GM23248 (cell line): Measurements from ENCODE around the gene ARHGAP10. TPM values are rescaled to one million over a fixed set of nuclear protein-coding genes. Genes with fewer than 3 reads are reported as not detected.
A peak's percentile ranks its signal among the peaks of the same experiment; 100 is the strongest.

Experiments used
- DNase-seq: peaks from one replicate; pipeline ENCODE4 v3.0.0-alpha.2; 2015
- H2AFZ ChIP-seq: fragments of 200-600 bp; sonication (generic); 2 replicates; pipeline ENCODE4 v1.6.1; 2016; ENCODE audit warnings: antibody characterized with exemption
- H3F3A ChIP-seq: fragments of 200-600 bp; sonication (generic); 2 replicates; pipeline ENCODE4 v1.6.1; 2016; ENCODE audit warnings: mild to moderate bottlenecking, antibody characterized with exemption, mixed run types; ENCODE audit not compliant: insufficient read depth
- H3K27ac ChIP-seq: fragments of 200-600 bp; sonication (generic); 2 replicates; pipeline ENCODE4 v1.5.1; 2016; ENCODE audit warnings: mild to moderate bottlenecking
- H3K27me3 ChIP-seq: fragments of 200-600 bp; sonication (generic); replicated peaks from 2 replicates; pipeline ENCODE4 v1.6.1; 2016; ENCODE audit warnings: mild to moderate bottlenecking; ENCODE audit not compliant: insufficient read depth
- H3K36me3 ChIP-seq: fragments of 200-600 bp; sonication (generic); 2 replicates; pipeline ENCODE4 v1.6.1; 2016; ENCODE audit warnings: low read depth, mild to moderate bottlenecking
- H3K4me1 ChIP-seq: fragments of 200-600 bp; sonication (generic); 2 replicates; pipeline ENCODE4 v1.6.1; 2016; ENCODE audit warnings: mild to moderate bottlenecking; ENCODE audit not compliant: insufficient read depth
- H3K4me2 ChIP-seq: fragments of 200-600 bp; sonication (generic); one replicate; pipeline ENCODE4 v1.6.1; 2016; ENCODE audit warnings: mild to moderate bottlenecking; ENCODE audit not compliant: unreplicated experiment
- H3K4me3 ChIP-seq: fragments of 200-600 bp; sonication (generic); 2 replicates; pipeline ENCODE4 v1.5.1; 2016; ENCODE audit warnings: mild to moderate bottlenecking
- H3K79me2 ChIP-seq: fragments of 200-600 bp; sonication (generic); 2 replicates; pipeline ENCODE4 v1.6.1; 2016; ENCODE audit warnings: mild to moderate bottlenecking; ENCODE audit not compliant: insufficient read depth
- H3K9ac ChIP-seq: fragments of 200-600 bp; sonication (generic); 2 replicates; pipeline ENCODE4 v1.6.1; 2016; ENCODE audit warnings: mild to moderate bottlenecking
- H3K9me2 ChIP-seq: fragments of 200-600 bp; sonication (generic); 2 replicates; pipeline ENCODE4 v1.6.1; 2016; ENCODE audit warnings: mixed run types, mild to moderate bottlenecking, moderate library complexity; ENCODE audit not compliant: insufficient read depth
- H3K9me3 ChIP-seq: fragments of 200-600 bp; sonication (generic); one replicate; pipeline ENCODE4 v1.6.1; 2017; ENCODE audit warnings: low read depth
- H4K20me1 ChIP-seq: fragments of 200-600 bp; sonication (generic); 2 replicates; pipeline ENCODE4 v1.6.0; 2016; ENCODE audit not compliant: insufficient read depth
- EZH2 ChIP-seq: fragments of 200-600 bp; sonication (generic); IDR thresholded peaks from 2 replicates; pipeline ENCODE4 v1.6.1; 2018; ENCODE audit warnings: antibody characterized with exemption, mild to moderate bottlenecking; ENCODE audit not compliant: insufficient read depth, poor library complexity, severe bottlenecking
- EZH2phosphoT487 ChIP-seq: fragments of 200-600 bp; sonication (generic); IDR thresholded peaks from 2 replicates; pipeline ENCODE4 v1.6.1; 2018; ENCODE audit warnings: antibody characterized with exemption, moderate library complexity, mild to moderate bottlenecking, low read depth; ENCODE audit not compliant: insufficient read depth
- WGBS, 2 experiments: methylation state at CpG; one replicate each; pipeline ENCODE4 v1.1.6; 2015 to 2017; ENCODE audit warnings: low lambda C conversion rate in 2 of 2, low coverage in 1 of 2; ENCODE audit errors: missing lambda C conversion rate in 2 of 2; 5-methylcytosine and 5-hydroxymethylcytosine counted together
- in situ Hi-C: fragments of 300-500 bp; cut with MboI; formaldehyde crosslinking; loops from 2 replicates; pipeline ENCODE4 v1.15.0; 2020
- polyA plus RNA-seq: library from polyadenylated mRNA; unstranded; fragments of >200 nt; fragmentation: Nextera tagmentation; extraction: Ambion mirVana; gene quantifications from 2 replicates; pipeline ENCODE4 v1.2.1, GENCODE V29; 2016
- total RNA-seq: library from RNA; depleted of rRNA; stranded (reverse); fragments of >200 nt; shearing (Covaris generic); gene quantifications from 2 replicates; pipeline ENCODE4 v1.2.3, GENCODE V29; 2014

ARHGAP10 gene
- total and polyA plus RNA-seq, 2 experiments from 2014 or later = 19.5 to 24.8 TPM

DNA sequence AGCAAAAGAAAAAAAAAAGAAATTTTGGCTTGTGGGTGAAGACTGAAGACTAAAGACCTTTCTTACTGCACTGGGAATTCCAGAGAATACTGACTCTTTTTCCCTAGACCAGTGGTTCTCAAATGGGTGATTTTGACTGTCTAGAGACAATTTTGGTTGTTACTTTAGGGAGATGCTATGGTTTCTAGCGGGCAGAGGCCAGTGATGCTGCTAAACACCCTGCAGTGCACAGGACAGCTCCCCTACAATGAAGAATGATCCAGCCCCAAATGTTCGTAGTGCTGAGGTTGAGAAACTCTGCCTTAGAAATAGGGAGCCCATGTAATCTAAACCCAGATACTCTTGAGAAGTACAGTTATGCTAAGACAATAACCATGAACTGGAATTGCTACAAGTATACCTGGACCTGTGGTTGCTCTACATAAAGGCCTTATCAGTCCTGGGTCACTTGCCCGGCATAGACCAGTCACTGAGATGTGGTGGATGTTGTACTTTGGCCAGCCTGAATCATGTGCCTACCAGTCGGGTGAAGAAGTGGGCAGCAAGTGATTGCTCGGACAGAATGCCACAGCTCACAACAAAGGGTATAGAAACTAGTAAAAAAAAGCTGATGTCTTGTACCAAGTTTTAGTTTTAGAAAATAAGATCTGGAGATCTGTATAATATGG, 16.0 kb downstream of the ARHGAP10 start:
- peaks cover 5% of the 10 kb centered on the region for H3F3A ChIP-seq
- no peak for TF ChIP-seq EZH2
- no peak for TF ChIP-seq EZH2phosphoT487
- in situ Hi-C loops = no loop called here
- H3K4me1 ChIP-seq = 0 out of 2 replicates have a peak, but pooled peaks cover under 1% of the 10 kb centered on the region
- H2AFZ ChIP-seq = no peak overlapping the region
- no peak overlapping the region for H3K4me3 ChIP-seq
- no peak overlapping the region for H3K9ac ChIP-seq
- no peak overlapping the region for H3K27ac ChIP-seq
- 90 to 91% methylated on average over 5 of the region's 5 CpGs for WGBS, 2 experiments
- H3K4me2 ChIP-seq = no peak overlapping the region
- no peaks in the 10 kb centered on the region for H3K9me3 ChIP-seq
- no peaks in the 10 kb centered on the region for H3K9me2 ChIP-seq
- H4K20me1 ChIP-seq = peaks cover 6% of the 10 kb centered on the region; the same call in 1 of the 2 replicates
- no peak for DNase-seq
- H3K79me2 ChIP-seq = peaks cover 100% of the 10 kb centered on the region
- no peaks in the 10 kb centered on the region for H3K36me3 ChIP-seq
- H3K27me3 ChIP-seq = no peaks in the 10 kb centered on the region

DNA sequence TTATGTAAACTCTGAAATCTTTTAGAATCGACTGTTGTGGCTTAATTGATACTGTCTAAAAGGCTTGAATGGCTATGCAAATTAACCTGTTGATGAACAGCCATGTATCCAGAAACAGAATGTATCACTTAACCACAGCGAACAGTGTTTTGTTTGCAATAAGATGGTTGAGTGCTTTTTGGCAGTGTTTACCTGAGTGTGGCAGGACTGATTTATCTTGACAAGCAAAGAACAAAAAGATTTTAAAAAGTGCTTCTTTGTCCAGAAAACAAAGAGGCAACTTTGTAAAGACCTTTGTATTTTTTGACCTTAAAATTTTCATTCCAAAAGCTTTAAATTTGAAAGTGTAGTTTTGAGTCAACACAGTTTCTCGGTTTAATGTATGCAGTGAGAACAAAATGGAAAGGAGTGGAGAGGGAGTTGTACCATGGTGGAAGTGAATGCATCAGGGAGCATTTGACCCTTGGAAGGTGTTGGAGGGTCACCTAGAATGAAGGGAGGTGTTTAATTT, 18.0 kb downstream of the ARHGAP10 start:
- H3K4me2 ChIP-seq = no peak overlapping the region
- H3K27ac ChIP-seq = no peak overlapping the region
- no peaks in the 10 kb centered on the region for H3K27me3 ChIP-seq
- H3K9ac ChIP-seq = no peak overlapping the region
- H4K20me1 ChIP-seq = no peaks in the 10 kb centered on the region; the same call in 1 of the 2 replicates
- in situ Hi-C loops = no loop called here
- no peak overlapping the region for H2AFZ ChIP-seq
- peaks cover 98% of the 10 kb centered on the region for H3K79me2 ChIP-seq
- H3K4me3 ChIP-seq = no peak overlapping the region
- TF ChIP-seq EZH2phosphoT487 (no peak), EZH2 (no peak)
- peaks cover 20% of the 10 kb centered on the region for H3K4me1 ChIP-seq
- peaks cover 21% of the 10 kb centered on the region for H3F3A ChIP-seq
- H3K9me3 ChIP-seq = no peaks in the 10 kb centered on the region
- DNase-seq = no peak
- no peaks in the 10 kb centered on the region for H3K36me3 ChIP-seq
- H3K9me2 ChIP-seq = no peaks in the 10 kb centered on the region
- 65 to 68% methylated on average over 3 of the region's 3 CpGs for WGBS, 2 experiments

DNA sequence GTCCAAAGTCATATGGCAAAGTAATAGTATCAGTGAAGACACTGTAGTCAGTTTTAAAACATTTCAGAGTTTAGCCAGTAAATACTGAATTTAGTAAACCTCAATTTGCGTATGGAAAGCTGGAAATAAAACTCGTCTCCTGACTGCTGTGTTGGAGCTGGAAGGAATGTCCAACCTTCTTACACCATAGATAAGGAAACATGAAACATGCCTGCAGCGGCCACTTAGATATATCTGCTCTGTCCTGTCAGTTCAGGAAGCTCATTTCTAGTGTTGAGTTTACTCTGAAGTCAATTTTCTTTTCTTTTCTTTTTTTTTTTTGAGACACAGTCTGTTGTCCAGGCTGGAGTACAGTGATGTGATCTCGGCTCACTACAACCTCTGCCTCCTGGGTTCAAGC, 21.2 kb downstream of the ARHGAP10 start:
- peaks cover 98% of the 10 kb centered on the region for H3K79me2 ChIP-seq

DNA sequence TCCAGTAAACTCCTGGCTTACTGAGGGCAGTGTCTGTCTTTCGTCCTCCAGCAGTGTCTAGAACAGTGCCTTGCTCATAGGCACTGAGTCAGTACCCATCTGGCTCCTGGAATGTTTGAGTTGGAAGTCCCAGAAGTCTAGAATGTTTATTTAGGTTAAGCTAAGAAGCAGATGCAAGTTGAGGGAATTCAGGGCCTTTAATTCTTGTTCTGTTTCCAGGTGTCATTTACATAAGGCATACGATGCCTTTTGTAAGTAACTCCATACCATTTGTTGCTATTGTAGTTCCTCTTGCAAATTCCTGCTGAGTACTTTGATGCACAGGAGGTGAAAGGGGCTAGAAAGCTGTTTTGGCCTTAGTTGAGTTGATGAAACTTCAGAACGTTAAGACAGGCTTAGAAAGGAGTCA, 22.2 kb downstream of the ARHGAP10 start:
- WGBS, 2 experiments = 24 to 28% methylated on average over 3 of the region's 3 CpGs
- Histone ChIP-seq H3K79me2 (peaks cover 98% of the 10 kb centered on the region), H3K36me3 (no peaks in the 10 kb centered on the region), H3F3A (peaks cover 49% of the 10 kb centered on the region), H3K9ac (peak overlapping the region; percentile 22; the same call in 1 of the 2 replicates), H3K9me2 (no peaks in the 10 kb centered on the region), H3K9me3 (no peaks in the 10 kb centered on the region), H4K20me1 (no peaks in the 10 kb centered on the region; the same call in 1 of the 2 replicates), H3K4me2 (peak overlapping the region; percentile 73), H3K27me3 (no peaks in the 10 kb centered on the region), H3K4me1 (peaks cover 40% of the 10 kb centered on the region), H2AFZ (no peak overlapping the region), H3K4me3 (peak overlapping the region; percentile 6; the same call in 1 of the 2 replicates), H3K27ac (peak overlapping the region; percentile 65)
- TF ChIP-seq EZH2 (no peak), EZH2phosphoT487 (no peak)
- peak; percentile 86 for DNase-seq
- in situ Hi-C loops = no loop called here

More for the DNA sequence above, 21.2 kb downstream of the ARHGAP10 start:
- no peak overlapping the region for H3K9ac ChIP-seq
- TF ChIP-seq EZH2phosphoT487 (no peak), EZH2 (no peak)
- peaks cover 40% of the 10 kb centered on the region for H3K4me1 ChIP-seq
- no peaks in the 10 kb centered on the region; the same call in 1 of the 2 replicates for H4K20me1 ChIP-seq
- in situ Hi-C loops = no loop called here
- H3K9me2 ChIP-seq = no peaks in the 10 kb centered on the region
- H3K9me3 ChIP-seq = no peaks in the 10 kb centered on the region
- peaks cover 49% of the 10 kb centered on the region for H3F3A ChIP-seq
- no peak overlapping the region for H2AFZ ChIP-seq
- no peak for DNase-seq
- no peaks in the 10 kb centered on the region for H3K36me3 ChIP-seq
- H3K4me3 ChIP-seq = no peak overlapping the region
- no peak overlapping the region for H3K4me2 ChIP-seq
- no peaks in the 10 kb centered on the region for H3K27me3 ChIP-seq
- 95 to 96% methylated on average over 4 of the region's 4 CpGs for WGBS, 2 experiments
- no peak overlapping the region for H3K27ac ChIP-seq
